GM19372 (cell line): ENCODE results near the gene CCDC102A.
"Not testable (repeated sequence)": the region's sequence is repeated elsewhere in the genome, so short reads cannot be mapped to it uniquely, and the experiment has no call there.

Experiments used
- ATAC-seq: cut with Tn5 transposase; IDR thresholded peaks from one replicate; pipeline ENCODE4 v1.9.1; 2021; ENCODE audit warnings: mild to moderate bottlenecking, low read depth, moderate library complexity; ENCODE audit not compliant: unreplicated experiment

CCDC102A gene

GRCh38 chr16:57504491-57504890 lies 31.9 kb downstream of the CCDC102A start:
- no peak for ATAC-seq

DNA sequence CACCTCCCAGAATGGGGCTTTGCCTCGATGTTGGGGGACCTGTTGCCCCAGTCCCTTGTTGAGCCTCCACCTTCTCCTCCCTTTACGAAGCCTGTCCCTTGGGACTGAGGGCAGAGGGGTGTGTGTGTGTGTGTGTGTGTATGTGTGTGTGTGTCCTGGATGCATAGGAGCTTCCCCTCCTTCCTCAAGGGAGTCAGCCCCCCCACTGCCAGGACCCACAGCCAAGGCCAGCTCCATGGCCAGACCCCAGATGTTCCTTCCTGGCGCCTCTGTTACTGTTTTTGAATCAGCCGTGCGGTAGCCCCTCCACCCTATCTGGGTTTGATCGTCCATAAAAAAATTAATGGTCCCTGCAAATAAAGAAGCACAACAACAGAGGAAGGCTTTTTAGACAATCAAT lies 32.4 kb downstream of the CCDC102A start:
- no peak for ATAC-seq

DNA sequence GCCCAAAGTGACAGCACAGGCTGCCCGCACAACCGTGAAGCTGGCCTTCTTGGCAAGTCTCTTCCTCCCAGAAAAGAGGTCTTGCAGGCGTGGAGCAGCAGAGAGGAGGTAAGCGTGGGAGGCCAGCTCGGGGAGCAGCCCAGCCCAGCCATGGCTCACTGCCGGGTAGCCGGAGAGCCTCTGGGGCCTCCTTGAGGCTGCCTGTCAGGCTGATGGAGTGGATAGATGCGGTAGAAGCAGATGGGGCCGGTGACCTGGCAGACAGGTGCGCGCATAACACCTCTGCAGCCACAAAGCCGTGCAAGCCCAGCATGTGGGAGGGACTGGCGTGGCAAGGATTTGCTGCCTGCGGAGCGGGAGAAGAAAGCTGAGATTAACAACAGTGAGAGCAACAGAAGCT lies 33.0 kb downstream of the CCDC102A start:
- no peak for ATAC-seq

DNA sequence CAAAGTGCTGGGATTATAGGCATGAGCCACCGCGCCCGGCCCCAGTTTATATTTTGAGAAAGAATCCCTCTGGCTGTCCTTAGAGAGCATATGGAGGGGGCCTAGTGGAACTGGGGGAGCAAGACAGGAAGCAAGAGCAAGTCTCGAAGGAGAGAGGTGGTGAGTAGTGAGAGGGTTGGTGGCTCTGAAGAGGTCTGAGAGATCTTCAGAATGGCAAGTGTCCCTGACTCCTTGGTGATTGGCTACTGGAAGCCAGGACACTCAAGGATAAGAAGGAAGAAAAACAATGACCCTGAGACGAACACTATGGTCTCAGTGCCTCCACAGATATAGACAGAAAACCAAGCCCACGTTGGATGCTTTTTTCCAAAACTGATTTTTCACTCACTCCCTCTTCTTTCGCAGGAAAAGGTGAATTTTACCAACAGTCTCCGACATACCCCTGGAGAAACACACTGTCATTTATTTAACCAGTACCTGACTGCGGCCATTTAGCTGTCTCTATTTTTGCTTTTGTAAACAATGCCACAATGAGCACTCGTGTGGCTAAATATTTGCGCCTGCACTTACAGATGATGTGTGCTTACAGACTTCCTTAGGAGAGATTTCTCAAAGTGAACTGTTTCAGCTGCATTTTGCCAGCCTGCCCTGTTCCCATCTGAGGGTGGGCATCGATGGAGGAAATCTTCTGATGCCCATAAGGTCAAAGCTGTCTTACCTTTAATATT lies 34.2 kb downstream of the CCDC102A start:
- ATAC-seq = no peak

- ATAC-seq = no peak
Observed at GRCh38 chr16:57501492-57501891, 34.9 kb downstream of the CCDC102A start.

DNA sequence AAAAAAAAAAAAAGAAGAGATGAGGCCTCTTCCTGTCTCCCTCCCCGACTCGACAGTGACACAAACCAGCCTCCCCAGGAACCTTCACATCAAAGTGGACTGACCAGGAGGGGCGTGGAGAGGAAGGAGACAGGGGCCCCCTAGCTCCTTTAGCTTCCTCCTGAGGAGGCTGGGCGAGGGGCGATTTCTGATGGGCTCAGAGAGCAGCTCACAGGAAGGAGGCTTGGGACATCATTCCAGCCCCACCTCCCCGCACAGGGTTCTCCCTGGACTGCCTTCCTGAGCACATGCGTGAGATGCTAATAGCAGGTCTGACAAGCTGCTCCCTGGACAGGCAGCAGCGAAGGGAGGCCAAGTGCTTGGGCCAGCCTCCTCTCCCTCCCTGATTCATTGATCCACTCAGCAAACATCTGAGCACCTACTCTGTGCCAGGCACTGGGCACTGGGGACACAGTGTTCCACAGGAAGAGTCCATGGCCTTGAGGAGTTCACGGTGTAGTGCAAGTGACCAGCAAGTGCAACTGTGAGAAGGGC lies 35.7 kb downstream of the CCDC102A start:
- no peak for ATAC-seq

- not testable (repeated sequence) for ATAC-seq
Observed at GRCh38 chr16:57499941-57500340, 36.4 kb downstream of the CCDC102A start.

- ATAC-seq = no peak
Observed at GRCh38 chr16:57498031-57498430, 38.3 kb downstream of the CCDC102A start.

- ATAC-seq = no peak
Observed at GRCh38 chr16:57497121-57497520, 39.2 kb downstream of the CCDC102A start.

DNA sequence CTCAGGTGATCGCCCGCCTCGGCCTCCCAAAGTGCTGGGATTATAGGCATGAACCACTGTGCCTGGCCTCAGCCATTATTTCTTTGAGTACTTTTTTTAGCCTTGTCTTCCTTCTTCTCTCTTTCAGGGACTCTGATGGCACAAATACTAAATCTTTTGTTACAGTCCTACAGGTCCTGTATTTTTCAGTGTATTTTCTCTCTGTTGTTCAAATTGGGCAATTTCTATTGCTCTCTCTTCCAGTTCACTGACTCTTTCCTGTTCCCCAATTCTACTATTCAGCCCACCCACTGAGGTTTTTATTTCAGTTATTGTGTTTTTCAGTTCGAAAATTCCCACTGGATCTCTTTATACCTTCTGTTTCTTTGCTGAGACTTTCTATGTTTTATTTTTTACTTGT lies 42.6 kb downstream of the CCDC102A start:
- ATAC-seq = no peak

GRCh38 chr16:57489229-57489628 lies 47.1 kb downstream of the CCDC102A start:
- no peak for ATAC-seq

GRCh38 chr16:57486858-57487834 lies 49.2 kb downstream of the CCDC102A start:
- no peak for ATAC-seq

DNA sequence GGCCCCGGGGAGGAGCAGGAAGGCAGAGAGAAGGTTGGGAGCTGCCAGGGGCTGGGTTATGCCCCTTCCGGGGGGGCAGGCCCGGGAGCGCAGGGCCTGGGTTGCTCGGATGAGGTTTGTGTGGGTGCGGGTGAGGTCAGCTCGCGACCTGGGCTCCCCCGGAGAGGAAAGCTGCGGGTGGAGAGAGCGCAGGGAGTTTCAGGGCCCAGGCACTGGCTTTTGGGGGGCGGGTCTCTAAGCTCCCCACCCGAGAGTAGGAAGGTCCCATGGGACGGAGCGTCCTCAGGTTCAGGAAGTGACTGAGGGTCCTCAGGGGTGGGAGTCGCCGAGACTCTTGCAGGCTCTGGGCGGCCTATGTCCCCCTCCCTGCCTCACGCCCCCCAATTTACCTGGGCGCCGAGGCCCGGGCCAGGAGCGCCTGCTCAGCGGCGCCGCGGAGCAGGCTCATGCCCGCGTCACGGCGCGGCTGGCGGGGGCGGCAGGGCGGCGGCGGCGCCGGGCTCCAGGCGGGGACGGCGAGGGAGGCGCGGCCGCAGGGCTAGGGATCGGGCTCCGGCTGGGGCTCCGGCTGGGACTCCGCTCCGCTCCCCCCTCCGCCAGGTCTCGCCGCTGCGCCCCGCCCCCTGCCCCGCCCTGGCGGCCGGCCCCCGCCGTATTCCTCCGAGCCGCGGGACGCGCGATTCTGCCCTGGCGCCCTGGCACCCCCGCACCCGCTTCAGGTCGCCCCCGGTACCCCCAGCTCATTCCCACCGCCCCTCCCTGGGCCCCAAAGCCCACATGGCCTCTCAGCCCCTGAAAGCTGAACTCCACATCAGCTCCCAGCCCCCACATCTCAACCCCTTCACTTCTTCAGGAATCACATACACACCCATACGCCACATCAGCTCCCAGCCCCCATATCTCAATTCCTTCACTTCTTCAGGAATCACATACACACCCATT lies 50.2 kb downstream of the CCDC102A start, which contains the start of gene DOK4:
Gene DOK4 (minus strand): TSS at position 578 of the 942 bp plus-strand sequence. CDS start 6,986 bp downstream, outside the sequence.
- peak; percentile 83 for ATAC-seq

DNA sequence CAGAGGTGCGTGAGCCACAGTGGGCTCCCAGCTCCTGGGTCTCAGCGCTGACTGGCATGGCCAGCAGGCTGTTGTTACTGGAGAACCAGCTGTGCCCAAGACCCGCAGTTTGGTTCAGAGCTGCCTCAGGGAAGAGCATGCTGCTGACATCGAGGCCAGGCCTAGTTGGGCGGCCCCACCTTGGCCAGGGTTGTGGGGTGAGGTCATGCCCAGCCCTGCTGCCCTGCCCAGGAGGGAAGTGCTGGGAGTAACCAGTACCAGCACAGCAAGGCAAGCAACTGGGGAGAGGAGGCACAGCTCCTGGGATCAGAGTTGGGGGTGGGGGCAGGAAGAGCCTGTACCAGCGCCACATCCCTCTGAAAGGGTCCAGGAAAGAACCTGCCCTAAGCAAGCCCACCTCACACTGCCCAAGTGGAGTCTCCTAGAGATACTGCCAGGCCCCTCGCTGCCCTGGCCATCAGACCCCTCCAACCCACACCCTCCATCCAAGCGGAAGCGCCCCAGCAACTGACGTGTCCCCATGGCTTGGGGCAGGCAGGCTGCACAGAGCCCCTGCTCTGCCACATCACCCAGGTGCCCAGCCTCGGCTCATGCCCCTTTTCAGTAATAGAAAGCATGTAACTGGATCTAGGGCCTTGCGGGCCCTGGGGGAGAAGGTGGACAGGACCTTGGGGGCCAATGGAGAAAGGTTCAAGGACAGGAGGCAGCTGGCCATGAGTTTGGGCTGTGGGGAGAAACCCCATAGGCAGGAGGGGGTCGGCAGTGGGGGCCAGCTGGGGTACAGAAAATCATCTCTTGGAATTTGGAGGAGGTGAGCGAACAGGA lies 51.1 kb downstream of the CCDC102A start:
- no peak for ATAC-seq

GRCh38 chr16:57484515-57485005 lies 51.8 kb downstream of the CCDC102A start:
- ATAC-seq = no peak

DNA sequence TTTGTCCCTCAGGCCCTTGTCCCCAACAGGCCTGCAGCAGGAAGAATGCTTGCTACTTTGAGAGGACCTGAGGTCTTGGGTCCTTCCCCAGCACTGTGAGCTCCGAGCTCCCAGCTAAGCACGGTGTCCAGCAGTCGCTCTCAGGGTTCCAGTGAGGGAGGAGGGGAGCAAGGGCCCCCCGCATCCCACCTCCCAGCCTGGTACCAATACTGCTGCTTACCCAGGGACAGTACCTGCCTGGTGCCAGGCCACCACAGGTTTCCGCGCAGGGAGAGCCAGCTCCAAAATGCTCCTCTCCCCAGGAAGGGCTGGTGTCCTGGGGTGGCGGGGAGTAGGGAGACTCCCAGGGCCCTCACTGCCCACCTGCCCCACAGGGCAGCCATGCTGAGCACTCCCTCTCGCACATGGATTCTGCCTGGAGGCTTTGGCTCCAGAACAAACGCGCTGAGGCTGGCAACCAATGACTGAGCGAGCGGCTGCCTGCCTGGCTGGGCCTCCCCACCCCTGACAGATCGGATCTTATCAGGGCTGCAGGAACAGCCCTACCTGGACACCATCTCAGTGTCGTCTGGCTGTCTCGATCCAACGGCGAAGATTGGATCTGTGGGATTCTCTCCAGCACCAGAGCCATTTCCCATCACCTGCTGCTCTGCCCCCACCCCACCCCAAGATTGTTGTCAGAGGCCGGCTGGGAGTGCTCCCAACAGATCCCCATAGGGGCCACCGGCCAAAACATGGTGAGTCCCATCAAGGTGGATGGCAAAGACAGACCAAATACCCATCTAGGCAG lies 52.5 kb downstream of the CCDC102A start:
- no peak for ATAC-seq

- no peak for ATAC-seq
Observed at GRCh38 chr16:57482845-57483545, 53.4 kb downstream of the CCDC102A start.

DNA sequence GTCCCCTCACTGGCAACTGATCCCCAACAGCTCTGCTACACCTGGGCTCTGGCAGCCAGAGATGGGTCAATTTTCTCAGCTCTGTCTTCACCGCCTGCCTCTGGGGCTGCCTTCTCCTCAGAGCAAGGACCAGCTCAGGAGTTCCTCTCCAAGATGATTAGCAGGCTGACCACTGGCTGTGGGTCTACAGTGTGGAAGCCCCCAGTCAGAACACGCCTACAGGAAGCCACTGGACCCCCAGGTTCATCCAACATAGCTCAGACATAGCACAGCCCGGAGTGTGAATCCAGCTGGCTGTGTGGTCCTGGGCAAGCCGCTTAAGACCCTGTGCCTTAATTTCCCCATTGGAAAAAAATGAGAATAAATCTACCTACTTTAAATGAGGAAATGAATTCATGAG lies 55.0 kb downstream of the CCDC102A start:
- ATAC-seq = no peak
